Measurements from ENCODE around the gene LMBR1L.
A peak's percentile ranks its signal among the peaks of the same experiment; 100 is the strongest.
"Not testable (repeated sequence)": the region's sequence is repeated elsewhere in the genome, so short reads cannot be mapped to it uniquely, and the experiment has no call there.

The LMBR1L gene

GRCh38 chr12:49079793-49080192, 30.9 kb downstream of the LMBR1L start:
- DNase-seq = no peak

- no peak for DNase-seq
Measured at GRCh38 chr12:49070971-49071370, 39.7 kb downstream of the LMBR1L start.

- peak; percentile 98 for DNase-seq
Measured at GRCh38 chr12:49069507-49070346, 40.9 kb downstream of the LMBR1L start, which contains the start of gene RHEBL1. Gene RHEBL1 (minus strand): TSS chr12:49069979. CDS start chr12:49069785, 194 bp downstream.

GRCh38 chr12:49068879-49069506, 41.7 kb downstream of the LMBR1L start:
- peak; percentile 5 for DNase-seq

- no peak for DNase-seq
Measured at GRCh38 chr12:49066120-49066519, 44.5 kb downstream of the LMBR1L start.

- DNase-seq = no peak
Measured at GRCh38 chr12:49064767-49065152, 45.9 kb downstream of the LMBR1L start.

- not testable (repeated sequence) for DNase-seq
Measured at GRCh38 chr12:49061916-49062315, 48.7 kb downstream of the LMBR1L start.

GRCh38 chr12:49061157-49061650, 49.4 kb downstream of the LMBR1L start:
- DNase-seq = no peak

- DNase-seq = peak; percentile 98
Measured at GRCh38 chr12:49060237-49061156, 50.1 kb downstream of the LMBR1L start, which contains the start of gene KMT2D. Gene KMT2D (minus strand): TSS chr12:49060794. CDS start chr12:49055324, 5,470 bp downstream.

GRCh38 chr12:49059299-49060171, 51.1 kb downstream of the LMBR1L start:
- peak; percentile 41 for DNase-seq

- DNase-seq = no peak
Measured at GRCh38 chr12:49059045-49059298, 51.7 kb downstream of the LMBR1L start.

- no peak for DNase-seq
Measured at GRCh38 chr12:49058366-49059044, 52.1 kb downstream of the LMBR1L start.

GRCh38 chr12:49057888-49058287, 52.8 kb downstream of the LMBR1L start:
- no peak for DNase-seq

- no peak for DNase-seq
Measured at GRCh38 chr12:49055978-49056754, 54.5 kb downstream of the LMBR1L start.

- DNase-seq = no peak
Measured at GRCh38 chr12:49055092-49055491, 55.6 kb downstream of the LMBR1L start.

- DNase-seq = no peak
Measured at GRCh38 chr12:49054524-49054923, 56.1 kb downstream of the LMBR1L start.

- DNase-seq = no peak
Measured at GRCh38 chr12:49054096-49054495, 56.6 kb downstream of the LMBR1L start.

GRCh38 chr12:49052451-49053208, 58.0 kb downstream of the LMBR1L start:
- DNase-seq = no peak

GRCh38 chr12:49051777-49052438, 58.7 kb downstream of the LMBR1L start:
- no peak for DNase-seq
